HepG2 (cell line): ENCODE results near the gene ZC3H4. TPM values are rescaled to one million over a fixed set of nuclear protein-coding genes. Genes with fewer than 3 reads are reported as not detected.
A peak's percentile ranks its signal among the peaks of the same experiment; 100 is the strongest.

ENCODE experiments used
- ATAC-seq: fragments of 200-7000 bp; cut with Tn5 transposase; 3 replicates; pipeline ENCODE4 v1.9.1; 2020; ENCODE audit warnings: mild to moderate bottlenecking, moderate library complexity
- BruUV-seq: library from RNA; stranded (reverse); fragments of 400-500 nt; replicated peaks from 2 replicates; lab custom pipeline; 2021; lab: Mats Ljungman, UMichigan
- CTCF ChIA-PET: fragments of 300-600 bp; formaldehyde crosslinking; extraction: SDS; loops from one replicate; lab custom pipeline; 2021; ENCODE audit warnings: low total read pairs, inconsistent platforms, low intra/inter-chr PET ratio; lab: Yijun Ruan, JAX
- POLR2A ChIA-PET: fragments of 350-600 bp; sonication (Branson Sonifier 250); formaldehyde crosslinking; loops from one replicate; lab custom pipeline; 2020; ENCODE audit warnings: antibody characterized with exemption, inconsistent platforms; lab: Yijun Ruan, JAX
- DNase-seq: peaks from one replicate; pipeline ENCODE4 v3.0.0-alpha.2; 2015; ENCODE audit warnings: low spot score
- FAIRE-seq: peaks from 3 replicates; lab custom pipeline; 2011; peaks lifted over from hg19 to GRCh38; lab: Jason Lieb, UNC
- H2AFZ ChIP-seq: one replicate; pipeline ENCODE4 v1.6.1; 2011; ENCODE audit warnings: low read length, inconsistent platforms
- H3K27ac ChIP-seq: fragments of 300-600 bp; 3 replicates; pipeline ENCODE4 v1.8.0; 2011; ENCODE audit warnings: mixed run types, mild to moderate bottlenecking, mixed read lengths, low read length, inconsistent platforms; ENCODE audit not compliant: insufficient read depth; ENCODE audit errors: extremely low read length
- H3K27me3 ChIP-seq, 2 experiments: fragments of 200-600 bp in 1 of 2; 2 replicates in 1 of 2; 3 replicates in 1 of 2; pipeline versions ENCODE4 v1.6.0 to v1.8.0; 2011; ENCODE audit warnings: low read length in 2 of 2, mild to moderate bottlenecking in 2 of 2, moderate library complexity in 2 of 2, inconsistent platforms in 1 of 2; ENCODE audit not compliant: insufficient read depth in 2 of 2, control insufficient read depth in 1 of 2
- H3K36me3 ChIP-seq, 2 experiments: fragments of 200-600 bp in 1 of 2; replicated peaks in 1 of 2; 2 replicates in 1 of 2; 3 replicates in 1 of 2; pipeline versions ENCODE4 v1.5.1 to v1.8.0; 2011; ENCODE audit warnings: low read length in 2 of 2, inconsistent platforms in 1 of 2; ENCODE audit not compliant: insufficient read depth in 2 of 2, control insufficient read depth in 1 of 2
- H3K4me1 ChIP-seq: 2 replicates; pipeline ENCODE4 v1.5.1; 2012; ENCODE audit warnings: low read length, inconsistent platforms; ENCODE audit not compliant: insufficient read depth
- H3K4me2 ChIP-seq: 2 replicates; pipeline ENCODE4 v1.6.0; 2011; ENCODE audit warnings: low read depth, low read length, inconsistent platforms
- H3K4me3 ChIP-seq, 3 experiments: fragments of 200-600 bp in 1 of 3; sonication (generic), shearing (Covaris generic) in 1 of 3; replicated peaks in 1 of 3; 2 replicates each; pipeline ENCODE4 v1.5.1; 2011 to 2016; ENCODE audit warnings: low read length in 3 of 3, inconsistent platforms in 2 of 3, low read depth in 2 of 3, mild to moderate bottlenecking in 2 of 3, control low read depth in 1 of 3, mixed read lengths in 1 of 3; ENCODE audit not compliant: insufficient read depth in 1 of 3
- H3K79me2 ChIP-seq: one replicate; pipeline ENCODE4 v1.6.1; 2011; ENCODE audit warnings: low read length, inconsistent platforms; ENCODE audit not compliant: insufficient read depth
- H3K9ac ChIP-seq: 2 replicates; pipeline ENCODE4 v1.6.0; 2011; ENCODE audit warnings: mild to moderate bottlenecking, low read depth, low read length, inconsistent platforms; ENCODE audit not compliant: insufficient read depth
- H3K9me3 ChIP-seq: 2 replicates; pipeline ENCODE4 v1.5.1; 2012; ENCODE audit warnings: mild to moderate bottlenecking, low read length
- H4K20me1 ChIP-seq: 2 replicates; pipeline ENCODE4 v1.6.0; 2011; ENCODE audit warnings: inconsistent platforms, mild to moderate bottlenecking, low read length, moderate library complexity; ENCODE audit not compliant: insufficient read depth
- AGO2 ChIP-seq: fragments of 200-400 bp; formaldehyde crosslinking; optimal IDR thresholded peaks from 2 replicates; pipeline ENCODE3; 2017; ENCODE audit warnings: mild to moderate bottlenecking, low read depth, low read length, moderate library complexity
- KLF13 ChIP-seq: sonication (generic); formaldehyde crosslinking; IDR thresholded peaks from 2 replicates; pipeline ENCODE4 v1.4.0; 2020; ENCODE audit warnings: mild to moderate bottlenecking, missing genetic modification reagents
- SAP130 ChIP-seq: IDR thresholded peaks from 2 replicates; pipeline ENCODE4 v1.6.1; 2016; ENCODE audit warnings: low read depth
- SP4 ChIP-seq: sonication (generic); formaldehyde crosslinking; IDR thresholded peaks from 2 replicates; pipeline ENCODE4 v1.8.1; 2023; ENCODE audit warnings: mild to moderate bottlenecking, missing genetic modification reagents
- WGBS: methylation state at CpG from one replicate; pipeline ENCODE4 v1.1.6; 2017; ENCODE audit warnings: low lambda C conversion rate; 5-methylcytosine and 5-hydroxymethylcytosine counted together
- in situ Hi-C: cut with HindIII; loops from 2 replicates; pipeline ENCODE4 v1.10.0; 2017; ENCODE audit warnings: low pct_unique_long_range_greater_than_20kb; ENCODE audit not compliant: extremely low pct_ligation_motif_present
- intact Hi-C: fragments of 100-400 bp; cut with micrococcal nuclease; formaldehyde crosslinking; loops from one replicate; pipeline ENCODE4 v1.10.0; 2022; ENCODE audit not compliant: unreplicated experiment
- polyA plus RNA-seq, 8 experiments: library from polyadenylated mRNA; depleted of rRNA in 3 of 8; stranded (reverse) in 7 of 8; unstranded in 1 of 8; fragments of >200 nt; fragmentation: Illumina TruSeq in 4 of 8; extraction: Trizol in 4 of 8; gene quantifications; 2 replicates each; pipeline versions ENCODE4 v1.2.1 to v1.2.3, GENCODE V29; 2011 to 2016; ENCODE audit warnings: low read depth in 4 of 8, missing spikeins in 1 of 8, mixed read lengths in 1 of 8; ENCODE audit not compliant: insufficient read depth in 1 of 8
- total RNA-seq, 5 experiments: library from RNA; depleted of rRNA; stranded (reverse); fragments of >200 nt; fragmentation: Illumina TruSeq; extraction: Trizol; gene quantifications; 2 replicates each; pipeline ENCODE4 v1.2.3, GENCODE V29; 2016; ENCODE audit warnings: low read depth in 1 of 5
- TF ChIP-seq, protein P1 (sequence below): sonication (generic); formaldehyde crosslinking; IDR thresholded peaks from 2 replicates; pipeline ENCODE4 v1.9.0; 2022; ENCODE audit warnings: missing genetic modification reagents, mild to moderate bottlenecking, borderline replicate concordance
- TF ChIP-seq, protein P2 (sequence below): sonication (generic); formaldehyde crosslinking; IDR thresholded peaks from 2 replicates; pipeline ENCODE4 v1.5.0; 2020; ENCODE audit warnings: mild to moderate bottlenecking, missing genetic modification reagents, borderline replicate concordance
- TF ChIP-seq, protein P3 (sequence below): sonication (generic); formaldehyde crosslinking; conservative IDR thresholded peaks from 2 replicates; pipeline ENCODE4 v1.8.0; 2022; ENCODE audit warnings: low read depth, missing genetic modification reagents

ZC3H4 gene
- total and polyA plus RNA-seq, 2 of the 13 experiments (the other 11 are each of a cell fraction or from before 2014, with no cell fraction given), result 1.8 to 10.7 TPM

DNA sequence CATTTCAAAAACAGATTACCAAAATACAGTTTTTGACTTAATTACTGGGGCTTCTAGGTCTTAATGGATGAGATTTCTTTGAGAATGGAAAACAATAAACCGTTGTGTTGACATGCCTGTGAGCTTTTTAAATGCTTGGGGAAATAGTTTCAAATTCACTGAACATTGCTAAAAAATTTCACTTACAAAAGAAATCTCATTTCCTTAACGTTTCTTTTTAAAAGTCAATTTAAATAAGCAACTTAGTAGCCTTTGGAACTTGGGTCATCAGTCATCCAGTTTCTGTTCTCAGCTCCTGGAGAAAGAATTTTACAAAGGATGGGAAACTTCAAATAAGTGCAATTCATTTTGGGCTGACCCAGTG lies 4.4 kb downstream of the ZC3H4 start:
- intact Hi-C loops (no loop called here), in situ Hi-C loops (no loop called here)
- peaks cover 69% of the 10 kb centered on the region for H3K4me1 ChIP-seq
- POLR2A ChIA-PET, result interaction anchor here (0.9 to 11.5 kb wide), 3 partner anchors 14 to 135 kb away, joined by 3 to 456 read pairs (median 3); no protein-coding TSS in a partner anchor
- peak; percentile 37 for FAIRE-seq
- no peak overlapping the region for H2AFZ ChIP-seq
- H3K4me3 ChIP-seq, result no peak overlapping the region; a peak in 1 of 6 replicates
- no peak for ATAC-seq
- peaks cover 68% of the 10 kb centered on the region for H3K79me2 ChIP-seq
- BruUV-seq, result no TSS peak
- no peak for TF ChIP-seq KLF13
- peak; percentile 15 for TF ChIP-seq AGO2
- peak overlapping the region; percentile 97 for H3K4me2 ChIP-seq
- H3K9ac ChIP-seq, result peak overlapping the region; percentile 100
- WGBS, result 22% methylated on average over 2 of the region's 2 CpGs
- H4K20me1 ChIP-seq, result no peaks in the 10 kb centered on the region; the same call in 1 of the 2 replicates
- no peaks in the 10 kb centered on the region for H3K9me3 ChIP-seq
- H3K27me3 ChIP-seq, result no peaks in the 10 kb centered on the region; a peak in 1 of 5 replicates
- no peak for DNase-seq
- CTCF ChIA-PET, result no interaction called here
- peak overlapping the region; percentile 100 for H3K27ac ChIP-seq
- peaks cover 1 to 9% of the 10 kb centered on the region in 2 experiments; a peak in 4 of 5 replicates for H3K36me3 ChIP-seq

DNA sequence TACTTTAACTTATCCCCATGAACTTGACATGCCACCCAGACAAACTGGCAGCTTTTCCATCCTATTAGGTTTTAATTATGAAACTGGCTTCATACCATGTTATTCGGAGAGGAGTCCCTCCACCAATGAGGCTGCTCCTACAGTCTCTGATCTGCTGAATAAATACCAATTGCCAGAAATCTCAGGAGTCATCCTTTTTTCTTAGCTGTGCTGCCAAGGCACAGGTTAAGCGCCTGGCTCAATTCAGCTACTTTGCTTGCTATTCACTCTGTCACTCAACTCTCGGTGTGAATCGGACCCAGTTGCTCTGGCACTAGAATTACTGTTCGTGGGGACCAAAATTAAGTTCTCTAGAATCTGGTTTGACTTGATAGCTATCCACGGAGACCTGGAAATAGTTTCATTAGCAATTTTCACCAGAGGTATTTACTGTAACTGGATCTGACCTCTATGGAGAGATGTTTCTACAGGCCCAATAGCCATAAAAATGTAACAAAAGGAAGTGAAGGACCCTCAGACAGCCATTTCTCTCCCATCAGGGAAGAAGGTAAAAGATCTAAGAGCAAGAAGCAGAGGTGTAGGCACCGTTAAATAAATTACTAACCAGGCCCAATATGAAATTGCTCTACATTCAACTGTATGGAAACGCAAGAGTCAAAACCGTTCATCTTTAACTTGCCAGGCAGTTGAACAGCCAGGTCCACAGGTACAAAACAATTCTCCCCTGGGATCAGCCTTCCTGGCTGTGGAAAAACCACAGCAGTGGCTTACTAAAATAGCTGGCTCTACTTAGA lies 5.4 kb downstream of the ZC3H4 start:
- intact Hi-C loops, result loop anchor here (1.0 kb wide), 2 partner anchors 12 to 26 kb away; no protein-coding TSS in a partner anchor
- DNase-seq, result no peak
- Histone ChIP-seq H2AFZ (no peak overlapping the region), H3K9me3 (no peaks in the 10 kb centered on the region), H4K20me1 (no peaks in the 10 kb centered on the region; the same call in 1 of the 2 replicates), H3K27me3 (no peaks in the 10 kb centered on the region; a peak in 1 of 5 replicates), H3K9ac (peak overlapping the region; percentile 100), H3K27ac (peak overlapping the region; percentile 100), H3K4me1 (peaks cover 70% of the 10 kb centered on the region), H3K79me2 (peaks cover 71% of the 10 kb centered on the region), H3K4me3 (peak overlapping the region in 2 of 3 experiments; percentile 5 to 18; a peak in 2 of 6 replicates), H3K4me2 (peak overlapping the region; percentile 97), H3K36me3 (peaks cover 1 to 9% of the 10 kb centered on the region in 2 experiments; a peak in 4 of 5 replicates)
- in situ Hi-C loops, result no loop called here
- peak; percentile 62 for FAIRE-seq
- POLR2A ChIA-PET, result interaction anchor here (0.9 to 11.5 kb wide), 3 partner anchors 13 to 136 kb away, joined by 3 to 456 read pairs (median 5); no protein-coding TSS in a partner anchor
- ATAC-seq, result no peak
- 51% methylated on average over 9 of the region's 9 CpGs for WGBS
- CTCF ChIA-PET, result interaction anchor here (0.7 to 1.1 kb wide), 2 partner anchors 12 to 29 kb away, joined by 3 to 4 read pairs; no protein-coding TSS in a partner anchor
- BruUV-seq, result no TSS peak
- no peak for TF ChIP-seq SP4 (CRISPR knock-in tag)
- TF ChIP-seq, protein P1, sequence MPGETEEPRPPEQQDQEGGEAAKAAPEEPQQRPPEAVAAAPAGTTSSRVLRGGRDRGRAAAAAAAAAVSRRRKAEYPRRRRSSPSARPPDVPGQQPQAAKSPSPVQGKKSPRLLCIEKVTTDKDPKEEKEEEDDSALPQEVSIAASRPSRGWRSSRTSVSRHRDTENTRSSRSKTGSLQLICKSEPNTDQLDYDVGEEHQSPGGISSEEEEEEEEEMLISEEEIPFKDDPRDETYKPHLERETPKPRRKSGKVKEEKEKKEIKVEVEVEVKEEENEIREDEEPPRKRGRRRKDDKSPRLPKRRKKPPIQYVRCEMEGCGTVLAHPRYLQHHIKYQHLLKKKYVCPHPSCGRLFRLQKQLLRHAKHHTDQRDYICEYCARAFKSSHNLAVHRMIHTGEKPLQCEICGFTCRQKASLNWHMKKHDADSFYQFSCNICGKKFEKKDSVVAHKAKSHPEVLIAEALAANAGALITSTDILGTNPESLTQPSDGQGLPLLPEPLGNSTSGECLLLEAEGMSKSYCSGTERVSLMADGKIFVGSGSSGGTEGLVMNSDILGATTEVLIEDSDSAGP (CRISPR knock-in tag), result no peak
- TF ChIP-seq, protein P2, sequence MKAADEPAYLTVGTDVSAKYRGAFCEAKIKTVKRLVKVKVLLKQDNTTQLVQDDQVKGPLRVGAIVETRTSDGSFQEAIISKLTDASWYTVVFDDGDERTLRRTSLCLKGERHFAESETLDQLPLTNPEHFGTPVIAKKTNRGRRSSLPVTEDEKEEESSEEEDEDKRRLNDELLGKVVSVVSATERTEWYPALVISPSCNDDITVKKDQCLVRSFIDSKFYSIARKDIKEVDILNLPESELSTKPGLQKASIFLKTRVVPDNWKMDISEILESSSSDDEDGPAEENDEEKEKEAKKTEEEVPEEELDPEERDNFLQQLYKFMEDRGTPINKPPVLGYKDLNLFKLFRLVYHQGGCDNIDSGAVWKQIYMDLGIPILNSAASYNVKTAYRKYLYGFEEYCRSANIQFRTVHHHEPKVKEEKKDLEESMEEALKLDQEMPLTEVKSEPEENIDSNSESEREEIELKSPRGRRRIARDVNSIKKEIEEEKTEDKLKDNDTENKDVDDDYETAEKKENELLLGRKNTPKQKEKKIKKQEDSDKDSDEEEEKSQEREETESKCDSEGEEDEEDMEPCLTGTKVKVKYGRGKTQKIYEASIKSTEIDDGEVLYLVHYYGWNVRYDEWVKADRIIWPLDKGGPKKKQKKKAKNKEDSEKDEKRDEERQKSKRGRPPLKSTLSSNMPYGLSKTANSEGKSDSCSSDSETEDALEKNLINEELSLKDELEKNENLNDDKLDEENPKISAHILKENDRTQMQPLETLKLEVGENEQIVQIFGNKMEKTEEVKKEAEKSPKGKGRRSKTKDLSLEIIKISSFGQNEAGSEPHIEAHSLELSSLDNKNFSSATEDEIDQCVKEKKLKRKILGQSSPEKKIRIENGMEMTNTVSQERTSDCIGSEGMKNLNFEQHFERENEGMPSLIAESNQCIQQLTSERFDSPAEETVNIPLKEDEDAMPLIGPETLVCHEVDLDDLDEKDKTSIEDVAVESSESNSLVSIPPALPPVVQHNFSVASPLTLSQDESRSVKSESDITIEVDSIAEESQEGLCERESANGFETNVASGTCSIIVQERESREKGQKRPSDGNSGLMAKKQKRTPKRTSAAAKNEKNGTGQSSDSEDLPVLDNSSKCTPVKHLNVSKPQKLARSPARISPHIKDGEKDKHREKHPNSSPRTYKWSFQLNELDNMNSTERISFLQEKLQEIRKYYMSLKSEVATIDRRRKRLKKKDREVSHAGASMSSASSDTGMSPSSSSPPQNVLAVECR (CRISPR knock-in tag), result 0 out of 2 replicates have a peak, but pooled peaks have one; percentile 4
- 0 out of 2 replicates have a peak, but pooled peaks have one; percentile 15 for TF ChIP-seq SAP130
- TF ChIP-seq, protein P3, sequence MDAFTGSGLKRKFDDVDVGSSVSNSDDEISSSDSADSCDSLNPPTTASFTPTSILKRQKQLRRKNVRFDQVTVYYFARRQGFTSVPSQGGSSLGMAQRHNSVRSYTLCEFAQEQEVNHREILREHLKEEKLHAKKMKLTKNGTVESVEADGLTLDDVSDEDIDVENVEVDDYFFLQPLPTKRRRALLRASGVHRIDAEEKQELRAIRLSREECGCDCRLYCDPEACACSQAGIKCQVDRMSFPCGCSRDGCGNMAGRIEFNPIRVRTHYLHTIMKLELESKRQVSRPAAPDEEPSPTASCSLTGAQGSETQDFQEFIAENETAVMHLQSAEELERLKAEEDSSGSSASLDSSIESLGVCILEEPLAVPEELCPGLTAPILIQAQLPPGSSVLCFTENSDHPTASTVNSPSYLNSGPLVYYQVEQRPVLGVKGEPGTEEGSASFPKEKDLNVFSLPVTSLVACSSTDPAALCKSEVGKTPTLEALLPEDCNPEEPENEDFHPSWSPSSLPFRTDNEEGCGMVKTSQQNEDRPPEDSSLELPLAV (CRISPR knock-in tag), result no peak
